ENCODE results near the gene ANKRD16.

Gene ANKRD16

DNA sequence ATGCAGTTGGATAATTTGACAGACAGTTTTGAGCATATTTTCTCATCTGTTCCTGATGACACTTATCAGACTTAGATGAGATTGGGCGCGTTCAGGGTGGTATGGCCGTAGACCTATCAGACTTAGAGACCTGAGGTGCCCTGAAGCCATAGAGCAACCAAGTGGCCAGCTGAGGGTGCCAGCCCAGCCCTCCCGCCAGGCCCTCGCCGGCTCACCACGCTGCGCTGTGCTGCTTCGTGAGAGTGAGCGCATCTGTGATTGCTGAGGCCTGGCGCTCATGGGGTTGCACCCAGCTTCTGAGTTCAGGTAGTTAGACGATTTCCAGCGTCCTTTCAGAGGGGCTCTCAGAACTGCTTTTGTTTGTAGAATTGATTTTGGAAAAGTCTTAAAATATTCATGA lies 10.6 kb upstream of the ANKRD16 start:
- no peak overlapping the region for H3K27ac ChIP-seq (replicated peaks)
- no peak overlapping the region for H3K4me3 ChIP-seq (replicated peaks; ENCODE audit: insufficient read depth, low read length)
- no peaks in the 10 kb centered on the region for H3K27me3 ChIP-seq (ENCODE audit: insufficient read depth, poor library complexity, severe bottlenecking)
- TF ChIP-seq, protein P1, sequence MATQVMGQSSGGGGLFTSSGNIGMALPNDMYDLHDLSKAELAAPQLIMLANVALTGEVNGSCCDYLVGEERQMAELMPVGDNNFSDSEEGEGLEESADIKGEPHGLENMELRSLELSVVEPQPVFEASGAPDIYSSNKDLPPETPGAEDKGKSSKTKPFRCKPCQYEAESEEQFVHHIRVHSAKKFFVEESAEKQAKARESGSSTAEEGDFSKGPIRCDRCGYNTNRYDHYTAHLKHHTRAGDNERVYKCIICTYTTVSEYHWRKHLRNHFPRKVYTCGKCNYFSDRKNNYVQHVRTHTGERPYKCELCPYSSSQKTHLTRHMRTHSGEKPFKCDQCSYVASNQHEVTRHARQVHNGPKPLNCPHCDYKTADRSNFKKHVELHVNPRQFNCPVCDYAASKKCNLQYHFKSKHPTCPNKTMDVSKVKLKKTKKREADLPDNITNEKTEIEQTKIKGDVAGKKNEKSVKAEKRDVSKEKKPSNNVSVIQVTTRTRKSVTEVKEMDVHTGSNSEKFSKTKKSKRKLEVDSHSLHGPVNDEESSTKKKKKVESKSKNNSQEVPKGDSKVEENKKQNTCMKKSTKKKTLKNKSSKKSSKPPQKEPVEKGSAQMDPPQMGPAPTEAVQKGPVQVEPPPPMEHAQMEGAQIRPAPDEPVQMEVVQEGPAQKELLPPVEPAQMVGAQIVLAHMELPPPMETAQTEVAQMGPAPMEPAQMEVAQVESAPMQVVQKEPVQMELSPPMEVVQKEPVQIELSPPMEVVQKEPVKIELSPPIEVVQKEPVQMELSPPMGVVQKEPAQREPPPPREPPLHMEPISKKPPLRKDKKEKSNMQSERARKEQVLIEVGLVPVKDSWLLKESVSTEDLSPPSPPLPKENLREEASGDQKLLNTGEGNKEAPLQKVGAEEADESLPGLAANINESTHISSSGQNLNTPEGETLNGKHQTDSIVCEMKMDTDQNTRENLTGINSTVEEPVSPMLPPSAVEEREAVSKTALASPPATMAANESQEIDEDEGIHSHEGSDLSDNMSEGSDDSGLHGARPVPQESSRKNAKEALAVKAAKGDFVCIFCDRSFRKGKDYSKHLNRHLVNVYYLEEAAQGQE (IDR thresholded peaks at IDR 0.05; ENCODE audit: insufficient replicate concordance, low read depth), result no peak
- TF ChIP-seq SPI1 (IDR thresholded peaks at IDR 0.05; ENCODE audit: borderline replicate concordance, low read depth) (no peak), GABPA (IDR thresholded peaks at IDR 0.05; ENCODE audit: low read depth) (no peak), POLR2AphosphoS5 (IDR thresholded peaks at IDR 0.05; ENCODE audit: low read depth) (no peak)
- TF ChIP-seq, protein P2, sequence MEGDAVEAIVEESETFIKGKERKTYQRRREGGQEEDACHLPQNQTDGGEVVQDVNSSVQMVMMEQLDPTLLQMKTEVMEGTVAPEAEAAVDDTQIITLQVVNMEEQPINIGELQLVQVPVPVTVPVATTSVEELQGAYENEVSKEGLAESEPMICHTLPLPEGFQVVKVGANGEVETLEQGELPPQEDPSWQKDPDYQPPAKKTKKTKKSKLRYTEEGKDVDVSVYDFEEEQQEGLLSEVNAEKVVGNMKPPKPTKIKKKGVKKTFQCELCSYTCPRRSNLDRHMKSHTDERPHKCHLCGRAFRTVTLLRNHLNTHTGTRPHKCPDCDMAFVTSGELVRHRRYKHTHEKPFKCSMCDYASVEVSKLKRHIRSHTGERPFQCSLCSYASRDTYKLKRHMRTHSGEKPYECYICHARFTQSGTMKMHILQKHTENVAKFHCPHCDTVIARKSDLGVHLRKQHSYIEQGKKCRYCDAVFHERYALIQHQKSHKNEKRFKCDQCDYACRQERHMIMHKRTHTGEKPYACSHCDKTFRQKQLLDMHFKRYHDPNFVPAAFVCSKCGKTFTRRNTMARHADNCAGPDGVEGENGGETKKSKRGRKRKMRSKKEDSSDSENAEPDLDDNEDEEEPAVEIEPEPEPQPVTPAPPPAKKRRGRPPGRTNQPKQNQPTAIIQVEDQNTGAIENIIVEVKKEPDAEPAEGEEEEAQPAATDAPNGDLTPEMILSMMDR (IDR thresholded peaks at IDR 0.05; ENCODE audit: insufficient read depth, low read length), result no peak
- DNase-seq (ENCODE audit: low read depth in 1 of 2, low spot score in 1 of 2), result no peak

DNA sequence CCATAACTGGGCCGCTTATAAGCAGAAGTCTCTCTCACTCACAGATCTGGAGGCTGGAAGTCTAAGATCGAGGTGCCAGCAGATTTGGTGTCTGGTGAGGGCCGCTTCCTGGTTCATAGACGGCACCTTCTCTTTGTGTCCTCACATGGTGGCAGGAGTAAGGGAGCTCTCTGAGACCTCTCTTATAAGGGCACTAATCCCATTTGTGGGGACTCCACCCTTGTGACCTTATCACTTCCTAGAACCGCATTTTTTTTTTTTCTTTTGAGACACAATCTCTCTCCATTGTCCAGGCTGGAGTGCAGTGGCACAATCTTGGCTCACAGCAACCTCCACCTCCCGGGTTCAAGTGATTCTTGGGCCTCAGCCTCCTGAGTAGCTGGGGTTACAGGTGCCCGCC lies 8.5 kb upstream of the ANKRD16 start:
- H3K27me3 ChIP-seq (ENCODE audit: insufficient read depth, poor library complexity, severe bottlenecking), result no peaks in the 10 kb centered on the region
- TF ChIP-seq SPI1 (IDR thresholded peaks at IDR 0.05; ENCODE audit: borderline replicate concordance, low read depth) (no peak), GABPA (IDR thresholded peaks at IDR 0.05; ENCODE audit: low read depth) (no peak), POLR2AphosphoS5 (IDR thresholded peaks at IDR 0.05; ENCODE audit: low read depth) (no peak)
- TF ChIP-seq, protein P2 (IDR thresholded peaks at IDR 0.05; ENCODE audit: insufficient read depth, low read length), result no peak
- TF ChIP-seq, protein P1 (IDR thresholded peaks at IDR 0.05; ENCODE audit: insufficient replicate concordance, low read depth), result no peak
- DNase-seq (ENCODE audit: low read depth in 1 of 2, low spot score in 1 of 2), result no peak

DNA sequence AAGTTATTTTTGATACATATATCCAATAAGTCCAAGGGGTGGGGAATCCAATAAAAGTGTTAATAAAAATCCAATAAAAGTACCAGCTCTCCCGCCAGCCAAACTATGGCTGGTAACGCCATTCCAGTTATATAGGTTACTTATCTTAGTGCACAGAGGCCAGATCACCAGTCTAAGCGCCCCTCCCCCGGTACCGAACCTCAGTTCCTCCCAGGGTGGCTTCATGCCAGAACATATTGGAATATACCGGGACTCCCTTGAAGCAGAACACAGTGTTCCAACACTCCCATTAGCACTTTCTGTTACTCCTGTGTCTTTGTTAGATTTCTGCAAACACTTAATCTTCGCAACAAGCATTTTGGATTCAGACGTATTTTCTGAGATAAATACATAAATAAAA lies 7.8 kb upstream of the ANKRD16 start:
- TF ChIP-seq, protein P1 (IDR thresholded peaks at IDR 0.05; ENCODE audit: insufficient replicate concordance, low read depth), result no peak
- TF ChIP-seq, protein P2 (IDR thresholded peaks at IDR 0.05; ENCODE audit: insufficient read depth, low read length), result no peak
- TF ChIP-seq SPI1 (IDR thresholded peaks at IDR 0.05; ENCODE audit: borderline replicate concordance, low read depth), result no peak
- no peak for TF ChIP-seq POLR2AphosphoS5 (IDR thresholded peaks at IDR 0.05; ENCODE audit: low read depth)
- TF ChIP-seq GABPA (IDR thresholded peaks at IDR 0.05; ENCODE audit: low read depth), result no peak
- DNase-seq (ENCODE audit: low read depth in 1 of 2, low spot score in 1 of 2), result no peak
- H3K27ac ChIP-seq (replicated peaks), result no peak overlapping the region
- H3K27me3 ChIP-seq (ENCODE audit: insufficient read depth, poor library complexity, severe bottlenecking), result no peaks in the 10 kb centered on the region
- no peak overlapping the region for H3K4me3 ChIP-seq (replicated peaks; ENCODE audit: insufficient read depth, low read length)

More for the DNA sequence above, 8.5 kb upstream of the ANKRD16 start:
- no peak overlapping the region for H3K27ac ChIP-seq (replicated peaks)
- H3K4me3 ChIP-seq (replicated peaks; ENCODE audit: insufficient read depth, low read length), result no peak overlapping the region

Data from HL-60 (cell line).